Small intestine (tissue), 7 donors: Measurements from ENCODE around the gene SEL1L2. TPM values are rescaled to one million over a fixed set of nuclear protein-coding genes. Genes with fewer than 3 reads are reported as not detected.

Source experiments
- DNase-seq, 2 donors: peaks; one replicate each; pipeline versions ENCODE4 v3.0.0 to v3.0.0-alpha.2; 2013
- FAIRE-seq: peaks from 2 replicates; lab custom pipeline; 2012; peaks lifted over from hg19 to GRCh38; lab: Jason Lieb, UNC
- H3K27ac ChIP-seq, 3 donors: one replicate each; pipeline ENCODE4 v1.5.1; 2013; ENCODE audit warnings: low read length in 2 of 3, mild to moderate bottlenecking in 2 of 3, control low read depth in 1 of 3, inconsistent platforms in 1 of 3, low read depth in 1 of 3, moderate library complexity in 1 of 3
- H3K27me3 ChIP-seq, 3 donors: one replicate each; pipeline ENCODE4 v1.6.1; 2013; ENCODE audit warnings: low read length in 3 of 3, inconsistent platforms in 1 of 3; ENCODE audit not compliant: control insufficient read depth in 3 of 3, insufficient read depth in 3 of 3
- H3K36me3 ChIP-seq, 3 donors: one replicate each; pipeline ENCODE4 v1.6.1; 2013; ENCODE audit warnings: low read length in 3 of 3, inconsistent platforms in 1 of 3, low read depth in 1 of 3, mild to moderate bottlenecking in 1 of 3, moderate library complexity in 1 of 3; ENCODE audit not compliant: control insufficient read depth in 3 of 3, insufficient read depth in 2 of 3
- H3K4me1 ChIP-seq, 3 donors: one replicate each; pipeline ENCODE4 v1.6.1; 2013; ENCODE audit warnings: low read length in 2 of 3, inconsistent platforms in 1 of 3, low read depth in 1 of 3, mild to moderate bottlenecking in 1 of 3, moderate library complexity in 1 of 3; ENCODE audit not compliant: control insufficient read depth in 3 of 3, insufficient read depth in 2 of 3
- H3K4me3 ChIP-seq, 3 donors: one replicate each; pipeline ENCODE4 v1.5.1; 2013; ENCODE audit warnings: low read length in 3 of 3, control low read depth in 1 of 3, inconsistent platforms in 1 of 3, low read depth in 1 of 3, mild to moderate bottlenecking in 1 of 3, moderate library complexity in 1 of 3
- H3K9me3 ChIP-seq, 2 donors: one replicate each; pipeline ENCODE4 v1.6.1; 2013; ENCODE audit warnings: low read depth in 1 of 2, low read length in 1 of 2; ENCODE audit not compliant: control insufficient read depth in 2 of 2, insufficient read depth in 1 of 2
- WGBS, 3 donors: extraction: QIAGEN DNeasy Blood & Tissue Kit; methylation state at CpG; one replicate each; pipeline ENCODE4 v1.1.7; 2013; 5-methylcytosine and 5-hydroxymethylcytosine counted together
- polyA plus RNA-seq, 4 donors: library from polyadenylated mRNA; stranded (reverse) in 3 of 4; unstranded in 1 of 4; fragments of 200-250 nt in 3 of 4; fragments of 120-200 nt in 1 of 4; gene quantifications; one replicate each; pipeline versions ENCODE4 v1.2.1 to v1.2.3, GENCODE V29; 2013
- donor health status: healthy with polysubstance abuse.
- donor health status: control.
- donor health status: control.
- donor health status: Bipolar disorder and iron deficiency.
- donor health status: healthy.

The SEL1L2 gene
- polyA plus RNA-seq, 4 donors, result not detected

DNA sequence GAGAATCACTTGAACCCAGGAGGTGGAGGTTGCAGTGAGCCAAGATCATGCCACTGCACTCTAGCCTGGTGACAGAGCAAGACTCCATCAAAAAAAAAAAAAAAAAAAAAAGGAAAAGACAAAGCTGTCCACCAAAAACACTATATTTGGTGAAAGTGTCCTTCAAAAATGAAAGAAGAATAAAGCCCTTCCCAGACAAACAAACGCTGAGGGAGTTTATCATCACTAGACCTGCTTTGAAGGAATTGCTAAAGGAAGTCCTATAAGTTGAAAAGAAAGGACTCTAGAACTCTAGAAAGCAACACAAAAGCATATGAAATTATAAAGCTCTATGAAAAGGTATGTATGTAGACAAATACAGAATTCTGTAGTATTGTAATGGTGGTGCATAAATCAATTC is 98.8 kb downstream of the SEL1L2 start:
- H3K9me3 ChIP-seq, result peaks cover 0 to 12% of the 10 kb centered on the region in 2 donors
- H3K27ac ChIP-seq, result no peak overlapping the region
- FAIRE-seq (no peak), DNase-seq (no peak)
- H3K36me3 ChIP-seq, result no peaks in the 10 kb centered on the region
- 90 to 97% (median 92%) methylated on average over 1 of the region's 1 CpG for WGBS, 3 donors
- H3K4me3 ChIP-seq, result no peak overlapping the region
- H3K27me3 ChIP-seq, result no peaks in the 10 kb centered on the region
- no peaks in the 10 kb centered on the region for H3K4me1 ChIP-seq

DNA sequence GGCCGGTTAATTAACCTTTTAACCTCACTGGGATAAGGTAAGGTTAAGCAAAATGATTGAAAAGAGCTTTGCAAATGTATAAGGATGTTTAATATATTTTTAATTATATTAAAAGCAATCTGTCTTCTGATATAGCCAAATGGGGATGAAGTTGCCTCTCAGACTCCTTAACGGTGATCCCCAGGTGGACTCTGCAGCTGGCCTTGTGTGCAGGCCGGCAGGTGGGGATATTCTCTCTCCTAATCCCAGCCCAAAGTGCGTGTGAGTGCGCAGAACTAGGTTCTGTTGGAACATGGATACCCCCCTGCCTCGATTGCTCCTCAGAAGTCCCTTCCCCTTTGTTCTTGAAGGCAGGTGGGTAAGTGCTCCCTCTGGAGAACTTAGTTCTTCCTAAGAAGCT is 105.6 kb downstream of the SEL1L2 start:
- WGBS, 3 donors, result 81 to 86% (median 83%) methylated on average over 6 of the region's 6 CpGs
- no peak overlapping the region for H3K4me3 ChIP-seq
- no peaks in the 10 kb centered on the region for H3K27me3 ChIP-seq
- H3K36me3 ChIP-seq, result no peaks in the 10 kb centered on the region
- peaks cover 0 to under 1% of the 10 kb centered on the region in 2 donors for H3K9me3 ChIP-seq
- no peak overlapping the region for H3K27ac ChIP-seq
- no peaks in the 10 kb centered on the region for H3K4me1 ChIP-seq
- no peak for FAIRE-seq
- DNase-seq, result no peak

DNA sequence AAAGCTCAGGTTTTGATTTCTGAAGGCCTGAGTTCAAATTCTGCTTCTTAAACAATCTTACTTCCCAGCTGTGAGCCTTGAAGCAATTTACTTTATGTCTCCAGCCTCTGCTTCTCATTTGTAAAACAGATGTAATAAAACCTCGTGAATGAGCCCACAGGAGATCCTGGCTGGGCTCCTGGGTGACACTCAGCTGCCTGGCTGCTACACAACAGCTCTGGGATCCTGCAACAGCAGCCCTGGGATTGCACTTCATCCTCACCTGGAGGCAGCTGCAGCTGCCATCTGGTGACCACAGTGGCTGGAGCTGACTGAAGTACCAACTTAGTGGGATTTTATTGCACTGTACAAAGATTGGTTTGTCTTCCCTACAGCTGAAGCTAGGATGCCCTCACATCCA is 107.0 kb downstream of the SEL1L2 start:
- no peak overlapping the region for H3K4me3 ChIP-seq
- 5 to 23% (median 15%) methylated on average over 1 of the region's 1 CpG for whole genome bisulfite sequencing, 3 donors
- DNase-seq (peak in 1 of 2 donors; percentile 2), FAIRE-seq (no peak)
- H3K4me1 ChIP-seq, result no peaks in the 10 kb centered on the region
- H3K9me3 ChIP-seq, result no peaks in the 10 kb centered on the region
- no peak overlapping the region for H3K27ac ChIP-seq
- no peaks in the 10 kb centered on the region for H3K36me3 ChIP-seq
- H3K27me3 ChIP-seq, result no peaks in the 10 kb centered on the region

DNA sequence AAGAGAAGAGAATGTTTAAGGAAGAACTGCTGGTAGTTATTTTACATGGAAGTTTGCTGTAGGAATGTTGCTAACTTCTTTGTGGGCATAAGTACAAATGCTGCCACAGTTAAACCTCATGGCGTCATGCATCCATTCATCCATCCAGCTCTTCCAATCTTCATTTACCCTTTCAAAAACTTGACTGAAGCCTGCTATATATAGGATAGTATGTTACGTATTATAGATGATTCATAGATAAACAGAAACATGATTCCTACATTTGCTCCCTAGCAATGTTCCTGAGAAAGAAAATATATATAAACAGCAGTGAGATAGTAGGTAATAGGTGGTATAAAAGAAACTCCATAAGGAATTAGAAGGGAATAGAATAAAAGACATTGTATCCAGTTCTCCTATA is 111.8 kb downstream of the SEL1L2 start:
- no peaks in the 10 kb centered on the region for H3K4me1 ChIP-seq
- FAIRE-seq, result no peak
- no peaks in the 10 kb centered on the region for H3K9me3 ChIP-seq
- no peak for DNase-seq
- no peaks in the 10 kb centered on the region for H3K27me3 ChIP-seq
- no peaks in the 10 kb centered on the region for H3K36me3 ChIP-seq
- WGBS, 3 donors, result 85 to 90% (median 85%) methylated on average over 2 of the region's 2 CpGs
- H3K4me3 ChIP-seq, result no peak overlapping the region
- H3K27ac ChIP-seq, result no peak overlapping the region

DNA sequence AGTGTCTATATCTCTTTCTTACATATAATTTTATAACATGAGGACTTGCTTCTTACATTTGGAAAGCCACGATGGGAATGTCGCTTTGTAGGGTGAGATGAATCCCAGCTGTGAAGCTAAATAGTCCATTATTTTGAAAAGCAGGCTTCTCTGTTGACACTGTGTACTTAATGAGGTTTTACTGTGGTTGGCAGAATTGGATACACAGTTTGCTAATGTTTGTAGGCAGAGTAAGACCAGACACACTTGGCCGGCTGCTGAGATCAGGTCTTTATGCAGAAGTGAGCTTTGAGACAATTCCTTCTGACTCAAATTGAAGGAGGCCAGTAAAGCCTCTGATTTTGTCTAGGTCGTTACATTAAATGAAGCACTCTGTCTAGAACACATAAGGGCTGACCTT is 112.6 kb downstream of the SEL1L2 start:
- 32 to 41% (median 34%) methylated on average over 4 of the region's 4 CpGs for WGBS, 3 donors
- no peak overlapping the region for H3K27ac ChIP-seq

DNA sequence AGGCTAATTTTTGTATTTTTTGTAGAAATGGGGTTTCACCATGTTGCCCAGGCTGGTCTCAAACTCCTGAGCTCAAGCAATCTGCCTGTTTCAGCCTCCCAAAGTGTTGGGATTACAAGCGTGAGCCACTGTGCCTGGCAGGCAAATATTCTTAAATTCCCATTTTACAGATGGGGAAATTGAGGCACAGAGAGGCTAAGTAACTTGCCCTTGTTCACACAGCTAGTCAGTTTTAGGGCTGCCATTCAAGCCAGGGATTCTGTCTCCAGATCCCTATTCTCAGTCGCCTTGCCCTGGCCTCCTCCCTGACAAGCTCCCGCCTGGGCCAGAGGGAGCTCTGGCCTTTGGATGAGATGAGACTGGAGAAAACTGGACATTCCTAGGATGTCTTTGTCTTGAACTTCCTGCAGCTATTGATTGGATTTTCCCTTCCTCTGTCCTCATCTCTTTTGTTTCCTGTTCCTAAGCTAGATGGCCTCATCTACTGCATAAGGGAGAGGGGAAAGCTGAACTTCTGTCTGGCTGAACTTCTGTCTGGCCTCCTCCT is 115.1 kb downstream of the SEL1L2 start:
- FAIRE-seq (no peak), DNase-seq (no peak)
- no peak overlapping the region for H3K27ac ChIP-seq
- H3K36me3 ChIP-seq, result no peaks in the 10 kb centered on the region
- no peaks in the 10 kb centered on the region for H3K27me3 ChIP-seq
- no peaks in the 10 kb centered on the region for H3K9me3 ChIP-seq
- WGBS, 3 donors, result 85 to 93% (median 89%) methylated on average over 3 of the region's 3 CpGs
- no peak overlapping the region for H3K4me3 ChIP-seq
- H3K4me1 ChIP-seq, result no peaks in the 10 kb centered on the region

More for the DNA sequence above, 112.6 kb downstream of the SEL1L2 start:
- H3K9me3 ChIP-seq, result no peaks in the 10 kb centered on the region
- H3K4me3 ChIP-seq, result no peak overlapping the region
- H3K4me1 ChIP-seq, result no peaks in the 10 kb centered on the region
- H3K27me3 ChIP-seq, result no peaks in the 10 kb centered on the region
- FAIRE-seq (no peak), DNase-seq (no peak)
- no peaks in the 10 kb centered on the region for H3K36me3 ChIP-seq

DNA sequence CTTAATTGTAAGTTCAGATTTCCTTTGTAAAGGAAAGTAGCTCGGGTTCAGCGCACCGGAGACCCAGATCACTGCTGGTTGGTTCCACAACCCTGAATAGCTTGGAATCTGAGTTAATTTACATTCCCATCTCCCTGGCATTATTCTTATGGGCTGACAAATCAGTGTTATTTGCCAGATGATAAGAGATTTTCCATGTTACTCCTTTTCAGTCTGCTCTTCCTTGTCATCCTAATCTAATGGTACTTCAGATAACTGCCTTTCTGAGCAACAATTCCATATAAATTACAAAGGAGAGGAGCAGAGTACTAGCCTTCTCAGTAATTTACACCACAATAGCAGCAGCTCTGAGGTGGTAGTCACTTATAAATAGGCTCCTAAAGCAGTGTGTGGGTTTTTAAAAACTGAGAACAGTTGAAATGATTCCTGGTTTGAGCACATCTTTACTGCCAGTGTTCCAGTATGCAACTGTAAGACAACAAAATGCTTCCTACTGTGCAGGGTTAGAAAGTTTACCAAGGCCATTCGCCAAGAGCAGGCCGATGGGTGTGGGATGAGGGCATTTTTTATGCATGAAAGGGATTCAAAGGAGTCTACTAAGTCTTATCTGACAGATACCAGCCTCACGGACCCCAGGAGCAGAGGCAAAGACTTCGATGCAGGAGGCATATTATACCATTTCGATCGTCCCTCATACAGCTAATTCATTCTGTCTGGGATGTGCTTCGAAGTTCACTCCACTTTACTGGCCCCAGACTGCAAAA is 115.8 kb downstream of the SEL1L2 start:
- Histone ChIP-seq H3K36me3 (no peaks in the 10 kb centered on the region), H3K4me1 (no peaks in the 10 kb centered on the region), H3K27me3 (no peaks in the 10 kb centered on the region), H3K4me3 (no peak overlapping the region), H3K27ac (no peak overlapping the region), H3K9me3 (no peaks in the 10 kb centered on the region)
- 65 to 71% (median 68%) methylated on average over 10 of the region's 10 CpGs for WGBS, 3 donors
- DNase-seq (no peak), FAIRE-seq (no peak)

DNA sequence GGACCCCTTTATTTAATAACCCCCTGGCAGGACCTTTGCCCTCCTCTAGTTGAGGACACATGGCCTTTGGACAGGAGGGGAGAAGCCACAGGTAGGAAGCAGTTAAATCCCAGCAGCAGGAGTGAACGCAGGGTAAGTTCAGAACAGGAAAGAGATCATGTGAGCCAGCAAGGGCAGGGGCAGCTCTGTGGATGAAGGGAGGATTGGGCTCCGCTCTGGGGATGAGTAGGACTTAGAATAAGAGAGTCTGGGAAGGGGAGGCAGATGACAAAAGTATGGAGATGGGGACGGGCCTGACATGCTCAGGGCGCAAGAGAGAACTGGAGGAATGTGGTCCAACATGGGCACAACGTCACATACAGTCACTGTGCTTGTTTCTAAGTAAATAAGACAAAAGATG is 116.6 kb downstream of the SEL1L2 start:
- FAIRE-seq, result no peak

More for the DNA sequence above, 116.6 kb downstream of the SEL1L2 start:
- DNase-seq, result peak in 1 of 2 donors; percentile 19
- 40 to 57% (median 55%) methylated on average over 5 of the region's 5 CpGs for WGBS, 3 donors
- H3K4me1 ChIP-seq, result no peaks in the 10 kb centered on the region
- H3K9me3 ChIP-seq, result no peaks in the 10 kb centered on the region
- no peaks in the 10 kb centered on the region for H3K27me3 ChIP-seq
- no peak overlapping the region for H3K27ac ChIP-seq
- no peaks in the 10 kb centered on the region for H3K36me3 ChIP-seq
- no peak overlapping the region for H3K4me3 ChIP-seq
